WI38 (cell line): ENCODE results near the gene SORL1.

Source experiments
- H3K4me3 ChIP-seq: 2 replicates; pipeline ENCODE4 v1.5.1; 2011; ENCODE audit warnings: low read depth, mild to moderate bottlenecking, control low read depth, low read length
- TF ChIP-seq, protein P1 (sequence below): IDR thresholded peaks from 2 replicates; pipeline ENCODE4 v1.5.1; 2012; ENCODE audit warnings: low read depth, mild to moderate bottlenecking, control low read depth, low read length

The SORL1 gene

DNA sequence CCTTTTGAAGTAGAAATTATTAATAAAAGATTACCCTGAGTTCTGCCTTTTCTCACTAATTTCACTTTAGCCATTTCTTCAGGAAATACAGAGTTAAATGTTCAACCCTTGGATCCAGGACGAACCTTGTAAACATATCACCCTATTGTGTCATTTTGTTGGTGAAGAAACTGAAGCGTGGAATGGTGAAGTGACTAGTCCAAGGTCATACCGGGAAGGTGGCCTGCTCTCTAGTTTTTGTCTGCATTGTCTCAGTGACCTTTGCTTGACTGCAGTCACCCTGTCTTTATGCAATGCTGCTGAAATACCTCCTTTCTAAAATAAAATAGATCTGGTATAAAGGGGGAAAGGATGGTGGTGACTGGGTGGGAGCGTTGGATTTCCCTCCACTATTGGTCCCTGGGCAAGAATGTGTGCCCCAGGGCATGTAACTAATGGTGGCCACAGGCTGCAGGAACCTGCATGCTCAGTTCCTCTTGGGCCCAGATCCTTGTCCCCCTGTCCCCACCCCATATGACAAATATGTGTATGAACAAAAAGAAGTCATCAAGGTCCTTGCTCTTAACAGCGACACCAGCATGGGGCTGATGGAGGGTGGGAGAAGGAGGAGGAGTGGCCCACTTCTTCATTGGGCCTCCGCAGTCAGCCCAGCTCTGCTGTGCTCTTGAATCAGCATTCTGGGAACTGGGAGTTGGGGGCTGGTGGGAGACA lies 1.6 kb downstream of the SORL1 start:
- TF ChIP-seq, protein P1, sequence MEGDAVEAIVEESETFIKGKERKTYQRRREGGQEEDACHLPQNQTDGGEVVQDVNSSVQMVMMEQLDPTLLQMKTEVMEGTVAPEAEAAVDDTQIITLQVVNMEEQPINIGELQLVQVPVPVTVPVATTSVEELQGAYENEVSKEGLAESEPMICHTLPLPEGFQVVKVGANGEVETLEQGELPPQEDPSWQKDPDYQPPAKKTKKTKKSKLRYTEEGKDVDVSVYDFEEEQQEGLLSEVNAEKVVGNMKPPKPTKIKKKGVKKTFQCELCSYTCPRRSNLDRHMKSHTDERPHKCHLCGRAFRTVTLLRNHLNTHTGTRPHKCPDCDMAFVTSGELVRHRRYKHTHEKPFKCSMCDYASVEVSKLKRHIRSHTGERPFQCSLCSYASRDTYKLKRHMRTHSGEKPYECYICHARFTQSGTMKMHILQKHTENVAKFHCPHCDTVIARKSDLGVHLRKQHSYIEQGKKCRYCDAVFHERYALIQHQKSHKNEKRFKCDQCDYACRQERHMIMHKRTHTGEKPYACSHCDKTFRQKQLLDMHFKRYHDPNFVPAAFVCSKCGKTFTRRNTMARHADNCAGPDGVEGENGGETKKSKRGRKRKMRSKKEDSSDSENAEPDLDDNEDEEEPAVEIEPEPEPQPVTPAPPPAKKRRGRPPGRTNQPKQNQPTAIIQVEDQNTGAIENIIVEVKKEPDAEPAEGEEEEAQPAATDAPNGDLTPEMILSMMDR: no peak
- no peak overlapping the region for H3K4me3 ChIP-seq

DNA sequence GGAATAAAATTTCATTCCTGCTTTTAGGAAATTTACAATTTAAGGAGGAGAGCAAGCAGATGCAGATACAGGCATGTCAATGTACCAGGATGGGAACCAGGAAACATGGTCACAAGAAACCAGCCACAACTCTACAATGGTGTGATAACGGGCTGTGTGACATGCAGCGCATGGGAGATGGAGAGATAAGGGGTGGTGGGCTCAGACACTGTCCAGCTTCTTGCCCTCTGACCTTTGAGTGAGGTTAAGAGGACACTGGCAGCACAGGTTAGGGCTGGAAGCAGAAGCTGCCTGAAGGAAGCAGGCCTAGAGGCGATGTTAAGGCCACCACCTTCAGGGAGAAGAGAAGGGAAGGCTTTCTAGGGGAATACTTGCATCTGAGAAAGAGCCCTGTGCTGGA lies 3.0 kb downstream of the SORL1 start:
- TF ChIP-seq, protein P1: no peak
- H3K4me3 ChIP-seq: no peak overlapping the region

DNA sequence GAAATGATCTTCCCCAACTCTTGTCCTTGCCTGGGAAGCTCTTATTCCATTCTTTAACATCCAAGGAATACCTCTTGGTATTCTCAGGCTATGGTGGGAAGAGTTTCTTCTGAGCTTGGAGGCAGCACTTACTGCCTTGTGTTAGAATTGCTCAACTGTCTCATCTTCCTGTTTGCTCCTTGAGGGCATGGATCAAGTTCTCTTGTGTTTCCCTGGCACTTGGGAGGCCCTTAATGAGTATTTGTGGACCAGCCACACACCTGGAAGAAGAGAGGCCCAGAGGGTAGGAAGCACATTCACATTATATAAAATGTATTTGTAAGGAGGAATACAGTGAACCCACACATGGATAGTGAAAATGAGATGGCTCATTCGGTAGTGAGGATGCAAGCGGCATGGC lies 4.0 kb downstream of the SORL1 start:
- H3K4me3 ChIP-seq: no peak overlapping the region
- TF ChIP-seq, protein P1: no peak

DNA sequence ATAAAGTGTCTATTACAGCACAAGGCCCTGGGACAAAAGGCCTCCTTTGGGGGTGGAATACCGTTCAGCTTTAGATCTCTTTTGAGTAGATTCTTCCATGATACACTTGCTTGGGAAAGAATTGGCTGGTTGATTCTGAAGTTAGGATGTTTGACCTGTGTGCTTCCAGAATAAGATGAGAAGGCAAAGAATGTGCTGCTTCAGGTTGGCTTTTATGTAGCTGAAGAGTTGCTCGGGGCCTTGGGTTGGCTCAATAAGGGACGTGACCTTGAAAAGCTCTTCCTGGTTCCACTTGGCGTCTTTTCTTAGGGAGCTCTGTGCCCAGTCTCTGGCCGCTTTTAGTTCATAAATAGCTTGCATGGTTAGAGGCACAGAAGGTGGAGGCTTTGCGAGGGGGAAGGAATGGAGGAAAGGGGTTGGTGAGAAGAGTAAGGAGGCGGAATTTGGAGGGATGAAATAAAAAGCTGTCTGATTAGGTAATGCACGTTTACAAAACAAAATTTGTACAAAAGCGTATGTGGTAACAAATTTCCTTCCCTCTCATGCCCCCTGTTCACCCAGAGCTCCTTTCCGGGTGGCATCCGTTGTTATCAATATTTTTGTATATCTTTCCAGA lies 4.8 kb downstream of the SORL1 start:
- no peak overlapping the region for H3K4me3 ChIP-seq

DNA sequence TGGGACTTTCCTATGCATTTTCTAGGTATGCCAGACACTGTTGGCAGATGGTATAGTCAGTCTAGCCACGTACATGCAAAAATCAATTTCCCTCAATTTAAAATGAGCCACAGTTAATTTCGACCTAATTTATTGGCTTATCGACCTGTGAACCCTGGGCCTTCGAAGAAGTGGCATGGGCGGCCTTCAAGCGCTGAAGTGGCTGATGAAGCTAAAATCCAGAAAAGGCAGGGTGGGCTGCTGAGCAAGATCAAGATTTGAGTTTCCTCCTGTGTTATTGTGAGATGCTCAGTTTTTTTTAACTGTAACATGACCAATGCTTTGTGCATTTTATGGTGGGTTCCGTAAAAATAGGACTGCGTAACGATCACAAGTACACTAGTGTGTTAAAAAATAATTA lies 6.4 kb downstream of the SORL1 start:
- no peak overlapping the region for H3K4me3 ChIP-seq
- TF ChIP-seq, protein P1: no peak

More for the DNA sequence above, 4.8 kb downstream of the SORL1 start:
- TF ChIP-seq, protein P1: no peak

DNA sequence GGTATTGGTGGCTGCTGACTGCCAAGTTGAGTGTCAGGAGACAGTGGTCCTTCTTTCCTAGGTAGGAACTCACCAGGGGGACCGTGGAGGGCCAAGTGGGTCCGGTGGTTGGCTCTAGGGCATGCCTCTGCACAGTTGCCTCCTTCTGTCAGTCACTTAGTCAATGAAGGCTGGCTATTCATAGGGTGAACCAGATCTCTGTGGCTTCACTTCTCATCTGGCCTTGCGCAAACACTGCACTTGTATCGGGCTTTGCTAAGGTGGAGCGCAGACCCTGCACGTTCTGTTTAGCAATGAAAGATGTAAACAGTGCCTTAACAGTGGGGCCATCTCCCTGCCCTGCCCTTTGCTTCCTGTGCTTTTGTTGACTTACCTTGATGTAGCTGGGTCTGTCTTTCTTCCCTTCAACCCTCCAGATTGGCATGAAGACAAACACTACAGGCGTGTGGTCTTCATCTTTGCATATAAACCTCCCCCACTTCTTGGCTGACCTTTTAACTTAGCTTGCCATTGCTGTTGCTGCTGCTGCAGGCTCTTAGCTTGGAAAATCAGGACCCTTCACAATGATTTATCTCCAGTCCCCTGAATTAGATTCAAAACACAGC lies 7.4 kb downstream of the SORL1 start:
- TF ChIP-seq, protein P1: no peak
- H3K4me3 ChIP-seq: no peak overlapping the region

DNA sequence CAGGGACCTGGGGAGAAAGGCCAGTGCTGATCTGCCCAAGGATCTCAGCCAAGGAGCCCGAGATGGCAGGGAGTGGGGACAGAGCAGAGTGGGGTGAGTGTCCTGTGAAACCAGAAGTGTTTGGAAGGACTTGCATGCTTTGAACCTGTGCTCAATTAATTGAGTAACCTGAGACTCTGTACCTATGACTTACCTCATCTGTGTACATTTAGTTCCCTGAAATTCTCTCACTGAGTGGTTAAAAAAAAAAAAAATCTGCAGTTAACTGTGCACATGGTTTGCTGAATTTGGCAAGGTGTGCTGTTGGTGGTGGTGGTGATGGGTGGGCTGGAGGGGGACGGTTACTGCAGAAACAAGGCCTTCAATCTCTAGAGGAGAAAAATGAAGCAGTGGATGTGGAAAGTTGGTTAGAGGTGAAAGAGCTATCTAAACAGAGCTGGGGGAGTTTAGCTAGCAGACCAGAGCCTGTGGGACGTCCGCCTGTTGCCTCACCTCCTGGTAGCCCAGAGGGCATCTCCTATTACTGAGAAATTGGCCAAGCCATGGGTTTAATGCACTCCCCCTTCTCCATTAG lies 8.9 kb downstream of the SORL1 start:
- TF ChIP-seq, protein P1: no peak
- no peak overlapping the region for H3K4me3 ChIP-seq
